Neural progenitor cell (in vitro differentiated cells): Measurements from ENCODE around the gene ASB3. TPM values are rescaled to one million over a fixed set of nuclear protein-coding genes. Genes with fewer than 3 reads are reported as not detected.

Source experiments
- DNase-seq: peaks from one replicate; pipeline ENCODE4 v3.0.0-alpha.2; 2016; ENCODE audit warnings: low spot score
- H2AFZ ChIP-seq: fragments of 200-600 bp; sonication (generic); replicated peaks from 2 replicates; pipeline ENCODE4 v1.6.1; 2016; ENCODE audit warnings: antibody characterized with exemption
- H3F3A ChIP-seq: fragments of 200-600 bp; sonication (generic); 2 replicates; pipeline ENCODE4 v1.6.1; 2016; ENCODE audit warnings: antibody characterized with exemption, low read depth
- H3K27ac ChIP-seq: fragments of 200-600 bp; sonication (generic); 2 replicates; pipeline ENCODE4 v1.5.1; 2016; ENCODE audit warnings: mild to moderate bottlenecking
- H3K27me3 ChIP-seq: fragments of 200-600 bp; sonication (generic); 2 replicates; pipeline ENCODE4 v1.6.1; 2016; ENCODE audit warnings: mild to moderate bottlenecking, moderate library complexity
- H3K36me3 ChIP-seq: fragments of 200-600 bp; sonication (generic); 2 replicates; pipeline ENCODE4 v1.5.1; 2016
- H3K4me1 ChIP-seq: fragments of 200-600 bp; sonication (generic); 2 replicates; pipeline ENCODE4 v1.6.1; 2016; ENCODE audit warnings: mixed run types
- H3K4me2 ChIP-seq: fragments of 200-600 bp; sonication (generic); 2 replicates; pipeline ENCODE4 v1.6.1; 2016
- H3K4me3 ChIP-seq: fragments of 200-600 bp; sonication (generic); 2 replicates; pipeline ENCODE4 v1.5.1; 2016
- H3K79me2 ChIP-seq: fragments of 200-600 bp; sonication (generic); 2 replicates; pipeline ENCODE4 v1.6.1; 2016; ENCODE audit warnings: low read depth
- H3K9ac ChIP-seq: fragments of 200-600 bp; sonication (generic); 2 replicates; pipeline ENCODE4 v1.6.1; 2016
- H3K9me3 ChIP-seq: fragments of 200-600 bp; sonication (generic); 2 replicates; pipeline ENCODE4 v1.5.1; 2016; ENCODE audit warnings: low read depth
- H4K20me1 ChIP-seq: fragments of 200-600 bp; sonication (generic); 2 replicates; pipeline ENCODE4 v1.6.1; 2016; ENCODE audit warnings: low read depth
- H3K27ac Mint-ChIP-seq: 3 replicates; pipeline ENCODE4 v1.8.0; 2021; ENCODE audit warnings: mixed read lengths
- H3K27me3 Mint-ChIP-seq: 2 replicates; pipeline ENCODE4 v1.8.0; 2022; ENCODE audit warnings: low read depth, mild to moderate bottlenecking, inconsistent platforms, moderate library complexity, mixed read lengths; ENCODE audit not compliant: insufficient read depth
- H3K36me3 Mint-ChIP-seq: 3 replicates; pipeline ENCODE4 v1.8.0; 2021; ENCODE audit warnings: mixed read lengths
- H3K4me1 Mint-ChIP-seq: 3 replicates; pipeline ENCODE4 v1.8.0; 2021; ENCODE audit warnings: mixed read lengths
- H3K4me3 Mint-ChIP-seq: 3 replicates; pipeline ENCODE4 v1.8.0; 2021; ENCODE audit warnings: mild to moderate bottlenecking, moderate library complexity, mixed read lengths
- H3K9me3 Mint-ChIP-seq: 3 replicates; pipeline ENCODE4 v1.8.0; 2020; ENCODE audit warnings: mixed read lengths
- EZH2 ChIP-seq: fragments of 200-600 bp; sonication (generic); IDR thresholded peaks from 2 replicates; pipeline ENCODE4 v1.6.1; 2017; ENCODE audit warnings: antibody characterized with exemption, mild to moderate bottlenecking, moderate library complexity
- EZH2phosphoT487 ChIP-seq: fragments of 200-600 bp; sonication (generic); IDR thresholded peaks from 2 replicates; pipeline ENCODE4 v1.6.1; 2017; ENCODE audit warnings: antibody characterized with exemption
- total RNA-seq: library from RNA; depleted of rRNA; stranded (reverse); fragments of >200 nt; gene quantifications from 2 replicates; pipeline ENCODE4 v1.2.3, GENCODE V29; 2015; ENCODE audit warnings: low replicate concordance
- TF ChIP-seq, protein P1 (sequence below): fragments of 200-600 bp; sonication (generic); IDR thresholded peaks from 2 replicates; pipeline ENCODE4 v1.5.1; 2017; ENCODE audit warnings: antibody characterized with exemption, mild to moderate bottlenecking

ASB3 gene
- total RNA-seq, 1 donor from 2014 or later, result 71.9 TPM

DNA sequence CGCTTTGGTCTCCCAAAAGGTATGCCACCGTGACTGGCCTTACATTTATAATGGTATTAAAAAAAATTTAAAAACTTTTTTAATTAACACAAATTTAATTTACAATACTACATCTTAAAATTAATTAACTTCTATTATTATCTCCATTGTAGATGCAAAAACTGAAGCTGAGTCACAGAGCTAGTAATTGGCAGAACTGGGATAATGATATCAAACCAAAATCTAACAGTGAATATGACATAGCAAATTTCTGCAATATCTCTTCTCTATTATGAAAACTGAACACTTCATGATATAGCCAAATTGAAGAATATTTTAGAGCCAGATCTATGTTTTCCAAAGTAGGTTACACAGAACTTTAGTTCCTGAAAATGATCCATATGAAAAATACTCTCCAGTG is 85.5 kb downstream of the ASB3 start:
- Mint-ChIP-seq H3K9me3 (no peaks in the 10 kb centered on the region), H3K4me1 (no peaks in the 10 kb centered on the region), H3K36me3 (peaks cover 26% of the 10 kb centered on the region), H3K4me3 (no peak overlapping the region), H3K27me3 (no peaks in the 10 kb centered on the region), H3K27ac (no peak overlapping the region)
- no peak overlapping the region for H2AFZ ChIP-seq
- no peaks in the 10 kb centered on the region for H3K27me3 ChIP-seq
- no peaks in the 10 kb centered on the region for H3K79me2 ChIP-seq
- H3K36me3 ChIP-seq, result peaks cover 3% of the 10 kb centered on the region
- DNase-seq, result no peak
- no peaks in the 10 kb centered on the region for H3F3A ChIP-seq
- no peak overlapping the region for H3K27ac ChIP-seq
- no peaks in the 10 kb centered on the region for H4K20me1 ChIP-seq
- no peaks in the 10 kb centered on the region for H3K4me1 ChIP-seq
- H3K9ac ChIP-seq, result no peak overlapping the region
- no peaks in the 10 kb centered on the region for H3K9me3 ChIP-seq
- H3K4me3 ChIP-seq, result no peak overlapping the region
- TF ChIP-seq, protein P1, sequence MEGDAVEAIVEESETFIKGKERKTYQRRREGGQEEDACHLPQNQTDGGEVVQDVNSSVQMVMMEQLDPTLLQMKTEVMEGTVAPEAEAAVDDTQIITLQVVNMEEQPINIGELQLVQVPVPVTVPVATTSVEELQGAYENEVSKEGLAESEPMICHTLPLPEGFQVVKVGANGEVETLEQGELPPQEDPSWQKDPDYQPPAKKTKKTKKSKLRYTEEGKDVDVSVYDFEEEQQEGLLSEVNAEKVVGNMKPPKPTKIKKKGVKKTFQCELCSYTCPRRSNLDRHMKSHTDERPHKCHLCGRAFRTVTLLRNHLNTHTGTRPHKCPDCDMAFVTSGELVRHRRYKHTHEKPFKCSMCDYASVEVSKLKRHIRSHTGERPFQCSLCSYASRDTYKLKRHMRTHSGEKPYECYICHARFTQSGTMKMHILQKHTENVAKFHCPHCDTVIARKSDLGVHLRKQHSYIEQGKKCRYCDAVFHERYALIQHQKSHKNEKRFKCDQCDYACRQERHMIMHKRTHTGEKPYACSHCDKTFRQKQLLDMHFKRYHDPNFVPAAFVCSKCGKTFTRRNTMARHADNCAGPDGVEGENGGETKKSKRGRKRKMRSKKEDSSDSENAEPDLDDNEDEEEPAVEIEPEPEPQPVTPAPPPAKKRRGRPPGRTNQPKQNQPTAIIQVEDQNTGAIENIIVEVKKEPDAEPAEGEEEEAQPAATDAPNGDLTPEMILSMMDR, result no peak
- TF ChIP-seq EZH2, result no peak
- no peak for TF ChIP-seq EZH2phosphoT487
- no peak overlapping the region for H3K4me2 ChIP-seq

DNA sequence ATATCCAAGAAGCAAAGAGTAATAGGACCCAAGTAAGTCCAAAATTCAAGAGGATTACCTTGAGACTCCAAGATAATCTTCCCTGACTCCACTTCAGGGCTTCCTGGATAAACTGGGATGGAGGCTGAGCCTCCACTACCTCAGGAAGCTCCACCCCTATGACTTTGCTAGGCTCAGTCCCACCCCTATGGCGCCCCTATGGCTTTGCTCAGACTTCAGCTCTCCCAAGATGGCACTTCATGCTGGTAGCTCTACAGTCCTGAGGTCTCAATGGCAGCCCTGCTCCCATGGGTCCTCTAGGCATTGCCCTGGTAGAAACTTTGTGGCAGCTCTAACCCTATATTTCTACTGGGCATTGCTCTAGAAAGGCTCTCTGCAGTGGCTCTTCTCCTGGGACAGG is 89.1 kb downstream of the ASB3 start:
- H3K36me3 Mint-ChIP-seq, result peaks cover 26% of the 10 kb centered on the region
- Histone ChIP-seq H3K79me2 (no peaks in the 10 kb centered on the region), H3K9me3 (no peaks in the 10 kb centered on the region), H4K20me1 (no peaks in the 10 kb centered on the region), H3K9ac (no peak overlapping the region), H3K4me2 (no peak overlapping the region), H3K4me3 (no peak overlapping the region), H2AFZ (no peak overlapping the region), H3K27me3 (no peaks in the 10 kb centered on the region), H3K27ac (no peak overlapping the region), H3F3A (no peaks in the 10 kb centered on the region), H3K4me1 (no peaks in the 10 kb centered on the region), H3K36me3 (no peaks in the 10 kb centered on the region)
- DNase-seq, result no peak
- H3K9me3 Mint-ChIP-seq, result no peaks in the 10 kb centered on the region
- no peak overlapping the region for H3K27ac Mint-ChIP-seq
- H3K4me3 Mint-ChIP-seq, result no peak overlapping the region
- H3K4me1 Mint-ChIP-seq, result no peaks in the 10 kb centered on the region
- TF ChIP-seq, protein P1, result no peak
- TF ChIP-seq EZH2phosphoT487 (no peak), EZH2 (no peak)
- H3K27me3 Mint-ChIP-seq, result no peaks in the 10 kb centered on the region

DNA sequence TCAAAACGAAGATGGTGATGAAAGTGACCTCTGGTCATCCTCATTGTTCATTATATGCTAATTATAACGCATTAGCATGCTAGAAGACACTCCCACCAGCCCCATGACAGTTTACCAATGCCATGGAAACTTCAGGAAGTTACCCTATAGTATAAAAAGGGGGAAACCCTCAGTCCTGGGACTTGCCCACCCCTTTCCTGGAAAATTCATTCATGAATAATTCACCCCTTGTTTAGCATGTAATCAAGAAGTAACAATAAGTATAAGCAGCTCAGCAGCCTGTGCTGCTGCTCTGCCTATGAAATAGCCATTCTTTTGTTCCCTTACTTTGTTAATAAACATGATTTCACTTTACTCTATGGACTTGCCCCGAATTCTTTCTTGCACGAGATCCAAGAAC is 89.7 kb downstream of the ASB3 start:
- no peaks in the 10 kb centered on the region for H3K27me3 Mint-ChIP-seq
- no peaks in the 10 kb centered on the region for H3K9me3 ChIP-seq
- H3K4me3 ChIP-seq, result no peak overlapping the region
- H3F3A ChIP-seq, result no peaks in the 10 kb centered on the region
- TF ChIP-seq, protein P1, result no peak
- TF ChIP-seq EZH2 (no peak), EZH2phosphoT487 (no peak)
- no peak for DNase-seq
- no peaks in the 10 kb centered on the region for H3K27me3 ChIP-seq
- no peaks in the 10 kb centered on the region for H3K4me1 Mint-ChIP-seq
- H3K27ac Mint-ChIP-seq, result no peak overlapping the region
- H2AFZ ChIP-seq, result no peak overlapping the region
- H3K9ac ChIP-seq, result no peak overlapping the region
- no peak overlapping the region for H3K4me3 Mint-ChIP-seq
- H3K79me2 ChIP-seq, result no peaks in the 10 kb centered on the region
- H3K4me2 ChIP-seq, result no peak overlapping the region
- no peaks in the 10 kb centered on the region for H3K36me3 ChIP-seq
- no peaks in the 10 kb centered on the region for H3K4me1 ChIP-seq
- H4K20me1 ChIP-seq, result no peaks in the 10 kb centered on the region
- no peaks in the 10 kb centered on the region for H3K9me3 Mint-ChIP-seq
- H3K36me3 Mint-ChIP-seq, result peaks cover 26% of the 10 kb centered on the region
- no peak overlapping the region for H3K27ac ChIP-seq
